ENCODE results near the gene SDF4. TPM values are rescaled to one million over a fixed set of nuclear protein-coding genes. Genes with fewer than 3 reads are reported as not detected.

SDF4 gene
- total and polyA plus RNA-seq, 8 donors, result 68.3 to 99.4 (median 74.8) TPM

GRCh38 chr1:1240822-1241587 lies 9.2 kb upstream of the SDF4 start:
- no peaks in the 10 kb centered on the region for H3K4me1 ChIP-seq
- H3K27me3 ChIP-seq, result no peaks in the 10 kb centered on the region
- H3K27ac ChIP-seq, result no peak overlapping the region
- no peak for TF ChIP-seq CTCF (IDR thresholded peaks at IDR 0.05)
- no peak overlapping the region for H3K4me3 ChIP-seq
- FAIRE-seq (no peak), DNase-seq (peak in 1 of 6 donors; percentile 69), ATAC-seq (no peak)
- WGBS, 2 donors, result 44 to 55% methylated on average over 21 to 23 of the region's 23 CpGs
- no peaks in the 10 kb centered on the region for H3K36me3 ChIP-seq
- H3K9me3 ChIP-seq, result no peaks in the 10 kb centered on the region
- intact Hi-C loops (cut with DNase I), result loop anchor here in 1 of 3 donors (10.0 kb wide), 1 partner anchor 116 kb away; no protein-coding TSS in a partner anchor

GRCh38 chr1:1240348-1240732 lies 8.5 kb upstream of the SDF4 start:
- H3K36me3 ChIP-seq, result no peaks in the 10 kb centered on the region
- DNase-seq (no peak), ATAC-seq (no peak), FAIRE-seq (no peak)
- no peak overlapping the region for H3K27ac ChIP-seq
- H3K27me3 ChIP-seq, result no peaks in the 10 kb centered on the region
- no peaks in the 10 kb centered on the region for H3K9me3 ChIP-seq
- H3K4me3 ChIP-seq, result no peak overlapping the region
- intact Hi-C loops (cut with DNase I), result loop anchor here in 1 of 3 donors (10.0 kb wide), 1 partner anchor 116 kb away; no protein-coding TSS in a partner anchor
- no peak for TF ChIP-seq CTCF (IDR thresholded peaks at IDR 0.05)
- H3K4me1 ChIP-seq, result no peaks in the 10 kb centered on the region
- 32 to 45% methylated on average over 8 to 11 of the region's 11 CpGs for WGBS, 2 donors

GRCh38 chr1:1239614-1240347 lies 8.0 kb upstream of the SDF4 start:
- TF ChIP-seq CTCF (IDR thresholded peaks at IDR 0.05), result no peak
- no peak for FAIRE-seq
- Histone ChIP-seq H3K9me3 (no peaks in the 10 kb centered on the region), H3K36me3 (no peaks in the 10 kb centered on the region), H3K4me1 (no peaks in the 10 kb centered on the region), H3K27me3 (no peaks in the 10 kb centered on the region), H3K27ac (no peak overlapping the region), H3K4me3 (no peak overlapping the region)
- DNase-seq, result peak in 1 of 6 donors; percentile 73
- ATAC-seq, result no peak
- intact Hi-C loops (cut with DNase I), result loop anchor here in 1 of 3 donors (10.0 kb wide), 1 partner anchor 115 kb away; no protein-coding TSS in a partner anchor
- 26 to 44% methylated on average over 28 to 30 of the region's 30 CpGs for WGBS, 2 donors

- no peak overlapping the region for H3K4me3 ChIP-seq
- H3K27ac ChIP-seq, result no peak overlapping the region
- no peak for ATAC-seq
- H3K27me3 ChIP-seq, result no peaks in the 10 kb centered on the region
- H3K36me3 ChIP-seq, result no peaks in the 10 kb centered on the region
- intact Hi-C loops (cut with DNase I), result no loop called here
- 72 to 84% methylated on average over 12 to 15 of the region's 15 CpGs for WGBS, 2 donors
- H3K4me1 ChIP-seq, result no peaks in the 10 kb centered on the region
- FAIRE-seq, result no peak
- H3K9me3 ChIP-seq, result no peaks in the 10 kb centered on the region
- peak in 1 of 6 donors; percentile 71 for DNase-seq
- no peak for TF ChIP-seq CTCF (IDR thresholded peaks at IDR 0.05)
Observed at GRCh38 chr1:1239227-1239613, 7.4 kb upstream of the SDF4 start.

Data from pancreas (tissue), 10 donors.